BLaER1 treated with 17β-estradiol and CSF1 and Interleukin-3, amounts not matched to agents 10 nM and 100 nM (cell line): ENCODE measurements around the gene PTMS.
A peak's percentile ranks its signal among the peaks of the same experiment; 100 is the strongest.

Source experiments
- H3K27ac ChIP-seq, 11 experiments: shearing (Covaris generic); formaldehyde crosslinking; 2 replicates each; pipeline ENCODE4 v1.8.1; 2022
- H3K27me3 ChIP-seq, 11 experiments: shearing (Covaris generic); formaldehyde crosslinking; 2 replicates each; pipeline ENCODE4 v1.8.1; 2022
- H3K36me3 ChIP-seq, 11 experiments: shearing (Covaris generic); formaldehyde crosslinking; 2 replicates each; pipeline ENCODE4 v1.8.1; 2022
- H3K4me1 ChIP-seq, 10 experiments: shearing (Covaris generic); formaldehyde crosslinking; 2 replicates each; pipeline ENCODE4 v1.8.1; 2022
- H3K4me2 ChIP-seq, 11 experiments: shearing (Covaris generic); formaldehyde crosslinking; 2 replicates each; pipeline ENCODE4 v1.8.1; 2022
- H3K4me3 ChIP-seq, 10 experiments: shearing (Covaris generic); formaldehyde crosslinking; 2 replicates each; pipeline ENCODE4 v1.8.1; 2022
- H3K9ac ChIP-seq, 11 experiments: shearing (Covaris generic); formaldehyde crosslinking; 2 replicates each; pipeline ENCODE4 v1.8.1; 2022
- H3K9me3 ChIP-seq, 11 experiments: shearing (Covaris generic); formaldehyde crosslinking; replicated peaks in 1 of 11; 2 replicates each; pipeline ENCODE4 v1.8.1; 2022
- H4K20me1 ChIP-seq, 11 experiments: shearing (Covaris generic); formaldehyde crosslinking; 2 replicates each; pipeline ENCODE4 v1.8.1; 2022
- Cebpa-rat ChIP-seq, 11 experiments: shearing (Covaris generic); IDR thresholded peaks; 2 replicates each; pipeline ENCODE4 v1.8.1; 2022

The PTMS gene

DNA sequence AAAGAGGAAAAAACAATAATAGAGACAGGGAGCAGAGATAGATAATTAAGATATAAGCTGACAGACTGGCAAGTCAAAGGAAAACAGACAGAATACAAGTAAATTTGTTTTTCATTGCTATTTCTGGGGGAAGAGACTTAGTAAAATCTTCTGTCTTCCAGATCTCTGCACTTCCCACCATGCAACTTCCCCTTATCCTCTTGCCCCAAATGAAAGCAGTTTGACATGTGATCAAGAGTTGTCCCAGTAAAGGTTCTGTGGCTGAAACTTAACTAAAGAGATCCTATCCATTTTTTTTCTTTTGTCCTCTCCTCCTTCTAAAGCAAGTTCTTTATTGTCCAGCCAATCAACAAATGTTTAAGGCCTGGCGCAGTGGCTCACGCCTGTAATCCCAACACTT lies 11.8 kb upstream of the PTMS start:
- H3K27me3 ChIP-seq, result peaks cover 0 to under 1% (median 0%) of the 10 kb centered on the region in 11 experiments; a peak in 1 of 22 replicates
- peak overlapping the region in 5 of 11 experiments; percentile 1 to 96 (median 33); a peak in 7 of 22 replicates for H3K27ac ChIP-seq
- peak overlapping the region; percentile 81 to 99 (median 95) for H3K4me2 ChIP-seq

DNA sequence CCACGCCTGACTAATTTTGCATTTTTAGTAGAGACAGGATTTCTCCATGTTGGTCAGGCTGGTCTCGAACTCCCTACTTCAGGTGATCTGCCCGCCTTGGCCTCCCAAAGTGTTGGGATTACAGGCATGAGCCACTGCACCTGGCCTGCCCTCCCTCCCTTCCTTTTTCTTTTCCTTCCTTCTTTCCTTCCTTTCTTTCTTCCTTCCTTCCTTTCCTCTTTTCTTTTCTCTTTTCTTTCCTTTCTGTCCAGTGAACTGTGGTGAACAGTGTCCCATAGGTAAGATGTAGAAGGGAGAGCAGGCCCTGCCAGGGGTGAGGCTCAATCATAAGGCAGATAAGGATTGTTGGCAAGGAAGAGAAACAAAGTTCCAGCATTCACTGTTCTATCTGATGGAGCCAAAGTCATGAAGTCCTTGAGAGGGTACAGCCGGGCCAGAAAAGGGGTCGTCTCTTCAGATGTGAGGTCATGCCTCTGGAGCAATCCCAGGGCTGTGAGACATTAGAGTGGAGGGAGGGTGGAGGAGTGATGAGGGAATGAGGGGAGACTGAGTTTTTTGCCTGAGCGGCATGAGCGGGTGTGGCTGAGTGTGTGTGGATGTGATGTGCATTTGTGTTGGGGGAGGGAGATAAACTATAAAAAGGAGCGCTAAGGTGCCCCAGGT lies 9.0 kb upstream of the PTMS start:
- Histone ChIP-seq H3K27me3 (peaks cover 0 to 21% (median 14%) of the 10 kb centered on the region in 11 experiments; a peak in 19 of 22 replicates), H3K36me3 (no peaks in the 10 kb centered on the region; a peak in 1 of 22 replicates), H3K27ac (no peak overlapping the region), H3K4me2 (peak overlapping the region; percentile 19 to 49 (median 35); a peak in 20 of 22 replicates), H3K9ac (no peak overlapping the region), H3K4me1 (peaks cover 26 to 38% (median 32%) of the 10 kb centered on the region in 10 experiments), H4K20me1 (peaks cover 0 to 6% (median 2%) of the 10 kb centered on the region in 11 experiments; a peak in 11 of 22 replicates), H3K9me3 (no peaks in the 10 kb centered on the region), H3K4me3 (no peak overlapping the region)
- no peak for TF ChIP-seq Cebpa-rat (IDR thresholded peaks at IDR 0.05)

More for the DNA sequence above, 11.8 kb upstream of the PTMS start:
- peak overlapping the region in 9 of 11 experiments; percentile 39 to 97 (median 94); a peak in 11 of 22 replicates for H3K9ac ChIP-seq
- peaks cover 38 to 59% (median 48%) of the 10 kb centered on the region in 10 experiments for H3K4me1 ChIP-seq
- peak overlapping the region in 1 of 10 experiments; percentile 88; a peak in 1 of 20 replicates for H3K4me3 ChIP-seq
- H4K20me1 ChIP-seq, result peaks cover 0 to 33% (median 11%) of the 10 kb centered on the region in 11 experiments; a peak in 12 of 22 replicates
- H3K36me3 ChIP-seq, result peaks cover 25 to 27% (median 26%) of the 10 kb centered on the region in 11 experiments
- H3K9me3 ChIP-seq, result no peaks in the 10 kb centered on the region
- no peak for TF ChIP-seq Cebpa-rat (IDR thresholded peaks at IDR 0.05)

DNA sequence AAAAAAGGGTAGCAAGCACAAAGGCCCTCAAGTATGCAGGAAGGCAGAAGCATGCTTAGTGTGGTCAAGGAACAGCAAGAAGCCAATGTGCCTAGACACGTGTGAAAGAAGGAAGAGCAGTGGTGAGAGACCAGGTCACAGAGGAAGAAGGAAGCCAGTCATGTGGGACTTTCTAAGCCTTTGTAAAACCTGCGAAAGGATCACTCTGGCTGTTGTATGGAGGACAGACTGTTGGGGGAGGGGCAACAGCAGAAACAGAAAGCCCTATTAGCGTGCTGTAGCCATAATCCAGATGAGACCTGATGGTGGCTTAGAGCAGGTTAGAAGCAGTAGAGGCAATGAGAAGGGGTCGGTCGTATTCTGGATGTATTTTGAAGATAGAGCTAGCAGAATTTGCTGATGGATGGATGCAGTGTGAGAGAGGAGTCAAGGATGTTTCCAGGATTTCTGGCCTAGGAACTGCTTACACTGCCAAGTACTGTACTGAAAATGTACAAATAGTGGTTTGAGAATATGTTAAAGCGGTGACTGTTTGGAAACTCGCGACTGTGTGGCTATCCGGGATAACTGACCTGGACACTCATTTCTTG lies 7.6 kb upstream of the PTMS start:
- Histone ChIP-seq H3K27ac (no peak overlapping the region), H3K9ac (no peak overlapping the region), H3K36me3 (no peaks in the 10 kb centered on the region), H3K27me3 (peaks cover 2 to 36% (median 29%) of the 10 kb centered on the region in 11 experiments), H3K9me3 (no peaks in the 10 kb centered on the region), H3K4me2 (peak overlapping the region in 6 of 11 experiments; percentile 1 to 48 (median 24); a peak in 7 of 22 replicates), H3K4me3 (no peak overlapping the region), H4K20me1 (no peaks in the 10 kb centered on the region), H3K4me1 (peaks cover 24 to 39% (median 29%) of the 10 kb centered on the region in 10 experiments)
- TF ChIP-seq Cebpa-rat (IDR thresholded peaks at IDR 0.05), result no peak

DNA sequence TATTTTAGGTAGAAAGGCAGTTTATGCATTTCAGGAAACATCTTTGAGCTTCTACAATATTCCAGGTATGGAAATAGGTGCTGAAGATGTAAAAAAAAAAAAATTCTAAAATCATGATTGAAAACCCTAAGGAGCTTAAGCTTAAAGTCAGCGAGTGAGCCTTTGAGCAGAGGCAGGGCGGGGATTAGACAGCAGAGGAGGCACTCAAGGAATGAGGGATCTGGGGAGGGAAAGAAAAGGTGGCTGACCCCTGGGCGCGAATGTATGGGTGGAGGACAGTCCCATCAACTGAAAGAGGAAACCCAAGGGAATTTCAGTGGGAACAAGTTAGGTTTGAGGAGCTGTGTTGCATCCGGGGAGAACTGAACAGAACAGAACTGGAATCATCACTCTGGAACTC lies 6.4 kb upstream of the PTMS start:
- H3K4me1 ChIP-seq, result peaks cover 13 to 38% (median 29%) of the 10 kb centered on the region in 10 experiments
- peaks cover 12 to 47% (median 40%) of the 10 kb centered on the region in 11 experiments for H3K27me3 ChIP-seq
- no peaks in the 10 kb centered on the region for H3K36me3 ChIP-seq
- H4K20me1 ChIP-seq, result no peaks in the 10 kb centered on the region; a peak in 1 of 22 replicates
- no peak for TF ChIP-seq Cebpa-rat (IDR thresholded peaks at IDR 0.05)
- H3K4me3 ChIP-seq, result no peak overlapping the region
- H3K9me3 ChIP-seq, result no peaks in the 10 kb centered on the region
- H3K4me2 ChIP-seq, result no peak overlapping the region
- no peak overlapping the region for H3K27ac ChIP-seq
- no peak overlapping the region for H3K9ac ChIP-seq

DNA sequence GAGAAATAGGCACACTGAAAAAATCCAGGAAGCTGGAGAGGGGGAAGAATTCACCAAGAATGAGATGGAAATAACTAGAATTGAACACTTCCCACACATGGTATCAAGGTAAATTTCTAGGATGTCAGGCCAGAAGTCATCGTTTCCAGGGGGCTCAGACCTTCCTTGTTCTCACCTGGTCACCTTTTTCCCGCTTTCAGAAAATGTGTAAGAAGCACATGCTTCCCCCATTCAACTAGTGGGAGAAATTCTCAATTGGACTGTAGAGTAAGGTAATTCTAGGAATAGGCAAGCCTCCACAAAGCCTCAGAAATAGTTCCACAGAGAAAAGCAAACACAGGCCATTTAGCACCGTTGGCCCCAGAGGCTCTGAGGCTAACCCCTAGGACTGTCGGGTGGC lies 2.8 kb upstream of the PTMS start:
- TF ChIP-seq Cebpa-rat (IDR thresholded peaks at IDR 0.05), result no peak
- H3K9ac ChIP-seq, result no peak overlapping the region
- no peak overlapping the region for H3K4me3 ChIP-seq
- no peaks in the 10 kb centered on the region for H3K36me3 ChIP-seq
- H4K20me1 ChIP-seq, result peaks cover 0 to 22% (median 9%) of the 10 kb centered on the region in 11 experiments; a peak in 16 of 22 replicates
- peaks cover 13 to 42% (median 34%) of the 10 kb centered on the region in 10 experiments for H3K4me1 ChIP-seq
- no peaks in the 10 kb centered on the region for H3K9me3 ChIP-seq
- no peak overlapping the region for H3K27ac ChIP-seq
- peaks cover 40 to 84% (median 76%) of the 10 kb centered on the region in 11 experiments for H3K27me3 ChIP-seq
- peak overlapping the region in 2 of 11 experiments; percentile 61 to 89; a peak in 4 of 22 replicates for H3K4me2 ChIP-seq

DNA sequence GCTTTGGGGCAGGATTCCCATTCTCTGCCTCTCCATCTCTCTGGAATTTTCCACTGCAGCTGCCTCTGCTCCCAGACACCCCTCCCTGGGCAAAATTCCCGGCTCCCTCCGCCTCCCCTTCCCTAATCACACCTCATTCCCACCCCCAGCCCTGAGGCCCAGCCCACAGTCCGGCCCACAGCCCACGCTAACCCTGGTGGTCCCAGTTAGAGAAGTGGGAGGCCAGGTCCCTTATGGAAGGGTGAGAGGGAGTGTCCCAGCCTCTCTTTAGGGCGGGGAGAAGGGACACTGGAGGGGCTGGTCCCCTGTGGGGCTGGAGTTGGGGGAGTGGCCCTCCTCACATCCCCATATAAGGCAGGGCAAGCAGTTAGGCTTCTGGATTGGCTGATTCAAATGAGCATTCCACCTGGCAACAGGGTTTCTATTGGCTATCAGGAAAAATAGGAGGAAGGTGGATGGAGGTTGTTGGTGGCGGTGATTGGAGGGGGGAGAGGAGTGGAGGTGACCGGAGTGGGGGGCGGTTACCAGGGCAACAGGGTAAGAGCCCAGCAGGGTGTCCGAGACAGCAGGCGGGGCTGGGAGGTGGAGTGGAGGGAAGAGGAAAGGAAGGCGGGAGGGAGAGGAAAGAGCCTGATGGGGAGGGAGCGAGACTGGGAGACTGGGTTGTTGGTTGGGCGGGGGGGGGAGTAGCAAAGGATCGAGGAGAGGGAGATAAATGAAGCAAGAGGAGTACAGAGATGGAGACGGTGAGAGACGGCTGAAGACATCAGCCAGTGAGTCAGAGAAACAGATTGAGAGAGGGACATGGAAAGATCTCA lies 1.9 kb upstream of the PTMS start:
- H3K4me1 ChIP-seq, result peaks cover 9 to 47% (median 38%) of the 10 kb centered on the region in 10 experiments
- no peak for TF ChIP-seq Cebpa-rat (IDR thresholded peaks at IDR 0.05)
- H3K27ac ChIP-seq, result no peak overlapping the region
- peaks cover 0 to 28% (median 17%) of the 10 kb centered on the region in 11 experiments; a peak in 17 of 22 replicates for H4K20me1 ChIP-seq
- no peak overlapping the region for H3K9ac ChIP-seq
- H3K9me3 ChIP-seq, result no peaks in the 10 kb centered on the region
- H3K27me3 ChIP-seq, result peaks cover 48 to 92% (median 85%) of the 10 kb centered on the region in 11 experiments
- H3K4me2 ChIP-seq, result peak overlapping the region; percentile 27 to 95 (median 48); a peak in 21 of 22 replicates
- peak overlapping the region in 3 of 10 experiments; percentile 6 to 46 (median 9); a peak in 3 of 20 replicates for H3K4me3 ChIP-seq
- H3K36me3 ChIP-seq, result no peaks in the 10 kb centered on the region

DNA sequence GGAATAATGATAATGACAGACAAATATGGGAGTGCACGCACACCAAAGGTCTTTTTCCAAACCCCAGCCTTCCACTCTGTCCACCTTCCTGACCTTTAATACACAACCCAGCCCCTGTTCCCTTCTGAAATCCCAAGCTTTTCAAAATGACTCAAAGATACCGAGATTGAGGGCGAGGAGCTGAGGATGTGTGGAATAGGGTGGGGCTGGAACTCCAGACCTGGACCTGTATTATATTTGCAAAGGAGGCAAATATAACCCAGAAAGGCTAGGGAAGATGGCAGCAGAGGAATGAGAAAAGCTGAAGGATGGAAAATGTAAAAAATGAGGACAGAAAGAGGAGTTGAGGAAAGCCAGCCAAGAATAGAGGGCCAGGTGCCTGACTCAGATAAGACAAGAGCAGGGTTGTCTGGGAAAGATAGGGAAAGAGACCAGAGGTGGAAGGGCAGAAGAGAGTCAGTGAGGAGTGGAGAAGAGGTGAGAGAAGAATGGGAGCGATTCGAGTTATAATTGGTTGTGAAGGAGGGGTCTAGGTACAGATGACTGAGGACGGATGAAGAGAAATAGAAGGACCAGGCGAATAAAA lies 1.0 kb upstream of the PTMS start:
- Histone ChIP-seq H3K9me3 (no peaks in the 10 kb centered on the region), H3K27ac (no peak overlapping the region), H4K20me1 (peaks cover 0 to 36% (median 21%) of the 10 kb centered on the region in 11 experiments; a peak in 17 of 22 replicates), H3K27me3 (peaks cover 57 to 96% (median 91%) of the 10 kb centered on the region in 11 experiments), H3K9ac (no peak overlapping the region), H3K4me2 (peak overlapping the region in 6 of 11 experiments; percentile 89 to 97 (median 95); a peak in 11 of 22 replicates), H3K36me3 (no peaks in the 10 kb centered on the region; a peak in 1 of 22 replicates), H3K4me1 (peaks cover 9 to 55% (median 46%) of the 10 kb centered on the region in 10 experiments), H3K4me3 (peak overlapping the region in 8 of 10 experiments; percentile 6 to 79 (median 70); a peak in 9 of 20 replicates)
- TF ChIP-seq Cebpa-rat (IDR thresholded peaks at IDR 0.05), result no peak
